ENCODE results near the gene DIS3L2. TPM values are rescaled to one million over a fixed set of nuclear protein-coding genes. Genes with fewer than 3 reads are reported as not detected.

Gene DIS3L2
- total RNA-seq, 2 donors from 2014 or later: 19.6 to 22.1 TPM

- TF ChIP-seq CTCF (IDR thresholded peaks at IDR 0.05): no peak
Observed at GRCh38 chr2:232347369-232347768, 385.9 kb downstream of the DIS3L2 start.

GRCh38 chr2:232348936-232349335 lies 387.4 kb downstream of the DIS3L2 start:
- Histone ChIP-seq H3K4me1 (peaks cover 0 to 21% of the 10 kb centered on the region in 2 donors), H3K36me3 (no peaks in the 10 kb centered on the region), H3K27ac (no peak overlapping the region), H3K9me3 (no peaks in the 10 kb centered on the region), H3K27me3 (peaks cover 20 to 28% of the 10 kb centered on the region in 2 donors), H3K4me3 (no peak overlapping the region)
- no peak for TF ChIP-seq CTCF (IDR thresholded peaks at IDR 0.05)
- no peak for DNase-seq (ENCODE audit: low spot score)

More at GRCh38 chr2:232347369-232347768, 385.9 kb downstream of the DIS3L2 start:
- no peaks in the 10 kb centered on the region for H3K36me3 ChIP-seq
- H3K4me1 ChIP-seq: peaks cover 0 to 18% of the 10 kb centered on the region in 2 donors
- H3K9me3 ChIP-seq: no peaks in the 10 kb centered on the region
- H3K27me3 ChIP-seq: peaks cover 16 to 19% of the 10 kb centered on the region in 2 donors
- DNase-seq (ENCODE audit: low spot score): no peak
- H3K27ac ChIP-seq: no peak overlapping the region
- H3K4me3 ChIP-seq: no peak overlapping the region

GRCh38 chr2:232349546-232349945 lies 388.0 kb downstream of the DIS3L2 start:
- peaks cover 20 to 32% of the 10 kb centered on the region in 2 donors for H3K27me3 ChIP-seq
- no peak overlapping the region for H3K4me3 ChIP-seq
- TF ChIP-seq CTCF (IDR thresholded peaks at IDR 0.05): no peak

GRCh38 chr2:232349946-232350635 lies 388.6 kb downstream of the DIS3L2 start:
- no peak for TF ChIP-seq CTCF (IDR thresholded peaks at IDR 0.05)
- Histone ChIP-seq H3K27me3 (peaks cover 20 to 32% of the 10 kb centered on the region in 2 donors), H3K9me3 (no peaks in the 10 kb centered on the region), H3K4me1 (peaks cover 0 to 21% of the 10 kb centered on the region in 2 donors), H3K4me3 (no peak overlapping the region), H3K27ac (no peak overlapping the region), H3K36me3 (no peaks in the 10 kb centered on the region)
- DNase-seq (ENCODE audit: low spot score): no peak

More at GRCh38 chr2:232349546-232349945, 388.0 kb downstream of the DIS3L2 start:
- H3K9me3 ChIP-seq: no peaks in the 10 kb centered on the region
- no peak for DNase-seq (ENCODE audit: low spot score)
- no peak overlapping the region for H3K27ac ChIP-seq
- H3K36me3 ChIP-seq: no peaks in the 10 kb centered on the region
- H3K4me1 ChIP-seq: peaks cover 0 to 21% of the 10 kb centered on the region in 2 donors

- no peaks in the 10 kb centered on the region for H3K9me3 ChIP-seq
- peaks cover 20 to 32% of the 10 kb centered on the region in 2 donors for H3K27me3 ChIP-seq
- H3K4me3 ChIP-seq: no peak overlapping the region
- peaks cover 0 to 21% of the 10 kb centered on the region in 2 donors for H3K4me1 ChIP-seq
- no peak for TF ChIP-seq CTCF (IDR thresholded peaks at IDR 0.05)
- DNase-seq (ENCODE audit: low spot score): no peak
- no peak overlapping the region for H3K27ac ChIP-seq
- no peaks in the 10 kb centered on the region for H3K36me3 ChIP-seq
Observed at GRCh38 chr2:232350804-232351685, 389.5 kb downstream of the DIS3L2 start.
